CD4-positive, CD25-positive, alpha-beta regulatory T cell (primary cell): Measurements from ENCODE around the gene PARVA. TPM values are rescaled to one million over a fixed set of nuclear protein-coding genes. Genes with fewer than 3 reads are reported as not detected.

ENCODE experiments used
- ATAC-seq, 2 donors: fragments of 150-1000 bp; cut with Tn5 transposase; one replicate each; pipeline ENCODE4 v1.10.0; 2021; ENCODE audit warnings: low read depth in 2 of 2, moderate number of reproducible peaks in 2 of 2, moderate library complexity in 1 of 2
- DNase-seq, 3 donors: peaks; one replicate each; pipeline versions ENCODE4 v3.0.0 to v3.0.0-alpha.2; 2012 to 2022; ENCODE audit warnings: mixed read lengths in 1 of 3
- H3K27ac ChIP-seq: one replicate; pipeline ENCODE4 v1.7.0; 2013; ENCODE audit warnings: mild to moderate bottlenecking, low read length; ENCODE audit not compliant: insufficient read depth, poor library complexity, severe bottlenecking
- H3K27me3 ChIP-seq: one replicate; pipeline ENCODE4 v1.7.0; 2013; ENCODE audit warnings: low read length; ENCODE audit not compliant: control insufficient read depth, insufficient read depth
- H3K36me3 ChIP-seq: one replicate; pipeline ENCODE4 v1.7.0; 2013; ENCODE audit warnings: mild to moderate bottlenecking, low read length, moderate library complexity; ENCODE audit not compliant: control insufficient read depth, insufficient read depth
- H3K4me1 ChIP-seq: 2 replicates; pipeline ENCODE4 v1.7.0; 2013; ENCODE audit warnings: mild to moderate bottlenecking, low read length; ENCODE audit not compliant: insufficient read depth, control insufficient read depth, poor library complexity, severe bottlenecking
- H3K4me3 ChIP-seq: one replicate; pipeline ENCODE4 v1.7.0; 2013; ENCODE audit warnings: low read depth, mild to moderate bottlenecking, low read length, moderate library complexity
- H3K9me3 ChIP-seq, 2 experiments: 1 replicate in 1 of 2; 2 replicates in 1 of 2; pipeline ENCODE4 v1.7.0; 2013; ENCODE audit warnings: low read length in 2 of 2, mild to moderate bottlenecking in 1 of 2, moderate library complexity in 1 of 2; ENCODE audit not compliant: control insufficient read depth in 2 of 2
- H3K27ac Mint-ChIP-seq, 3 donors: one replicate each; pipeline ENCODE4 v1.8.0; 2020 to 2022; ENCODE audit warnings: mild to moderate bottlenecking in 3 of 3, mixed read lengths in 3 of 3, moderate library complexity in 2 of 3
- H3K27me3 Mint-ChIP-seq: one replicate; pipeline ENCODE4 v1.8.0; 2022; ENCODE audit warnings: mild to moderate bottlenecking, mixed read lengths
- H3K36me3 Mint-ChIP-seq: one replicate; pipeline ENCODE4 v1.8.0; 2020; ENCODE audit warnings: mixed read lengths
- H3K4me1 Mint-ChIP-seq, 4 donors: one replicate each; pipeline ENCODE4 v1.8.0; 2020 to 2022; ENCODE audit warnings: mixed read lengths in 4 of 4, mild to moderate bottlenecking in 1 of 4
- H3K4me3 Mint-ChIP-seq, 4 donors: one replicate each; pipeline ENCODE4 v1.8.0; 2020 to 2022; ENCODE audit warnings: mild to moderate bottlenecking in 4 of 4, mixed read lengths in 4 of 4, moderate library complexity in 3 of 4
- H3K9me3 Mint-ChIP-seq, 7 donors: one replicate each; pipeline ENCODE4 v1.8.0; 2020 to 2022; ENCODE audit warnings: mixed read lengths in 7 of 7, mild to moderate bottlenecking in 3 of 7, moderate library complexity in 2 of 7
- polyA plus RNA-seq, 4 donors: library from polyadenylated mRNA; unstranded; fragments of 300-500 nt; fragmentation: Illumina TruSeq; gene quantifications; one replicate each; pipeline ENCODE4 v1.2.3, GENCODE V29; 2021
- total RNA-seq: library from RNA; stranded (reverse); gene quantifications from one replicate; pipeline ENCODE4 v1.2.3, GENCODE V29; 2022

The PARVA gene
- total and polyA plus RNA-seq, 5 donors from 2014 or later = 0.09 to 0.31 (median 0.24) TPM; not detected in 1

GRCh38 chr11:12523180-12523924 is 146.0 kb downstream of the PARVA start:
- Histone ChIP-seq H3K27ac (no peak overlapping the region), H3K27me3 (no peaks in the 10 kb centered on the region), H3K36me3 (no peaks in the 10 kb centered on the region), H3K4me1 (no peaks in the 10 kb centered on the region), H3K9me3 (no peaks in the 10 kb centered on the region), H3K4me3 (no peak overlapping the region)
- Mint-ChIP-seq H3K36me3 (no peaks in the 10 kb centered on the region), H3K4me3 (no peak overlapping the region), H3K27me3 (peaks cover 6% of the 10 kb centered on the region), H3K9me3 (no peaks in the 10 kb centered on the region), H3K27ac (no peak overlapping the region), H3K4me1 (peaks cover 0 to 2% (median 0%) of the 10 kb centered on the region in 4 donors)
- ATAC-seq (no peak), DNase-seq (no peak)

GRCh38 chr11:12524865-12525264 is 147.5 kb downstream of the PARVA start:
- Histone ChIP-seq H3K27me3 (no peaks in the 10 kb centered on the region), H3K9me3 (no peaks in the 10 kb centered on the region), H3K36me3 (no peaks in the 10 kb centered on the region), H3K27ac (no peak overlapping the region), H3K4me3 (no peak overlapping the region), H3K4me1 (no peaks in the 10 kb centered on the region)
- H3K27ac Mint-ChIP-seq = no peak overlapping the region
- ATAC-seq (no peak), DNase-seq (no peak)
- H3K4me3 Mint-ChIP-seq = no peak overlapping the region
- H3K9me3 Mint-ChIP-seq = no peaks in the 10 kb centered on the region
- no peaks in the 10 kb centered on the region for H3K27me3 Mint-ChIP-seq
- H3K4me1 Mint-ChIP-seq = peaks cover 0 to 2% (median 0%) of the 10 kb centered on the region in 4 donors
- H3K36me3 Mint-ChIP-seq = no peaks in the 10 kb centered on the region

- Mint-ChIP-seq H3K9me3 (no peaks in the 10 kb centered on the region), H3K4me3 (no peak overlapping the region), H3K36me3 (no peaks in the 10 kb centered on the region), H3K27me3 (no peaks in the 10 kb centered on the region), H3K27ac (no peak overlapping the region), H3K4me1 (peaks cover 0 to 2% (median 0%) of the 10 kb centered on the region in 4 donors)
- no peak for DNase-seq
- Histone ChIP-seq H3K4me1 (no peaks in the 10 kb centered on the region), H3K36me3 (no peaks in the 10 kb centered on the region), H3K4me3 (no peak overlapping the region), H3K27ac (no peak overlapping the region), H3K27me3 (no peaks in the 10 kb centered on the region), H3K9me3 (no peaks in the 10 kb centered on the region)
- ATAC-seq = no peak
Measured at GRCh38 chr11:12525466-12526055, 148.2 kb downstream of the PARVA start.

- no peak for DNase-seq
- Mint-ChIP-seq H3K27me3 (no peaks in the 10 kb centered on the region), H3K27ac (no peak overlapping the region), H3K4me3 (no peak overlapping the region), H3K4me1 (peaks cover 0 to 2% (median 0%) of the 10 kb centered on the region in 4 donors), H3K9me3 (no peaks in the 10 kb centered on the region), H3K36me3 (no peaks in the 10 kb centered on the region)
- no peaks in the 10 kb centered on the region for H3K36me3 ChIP-seq
- no peak overlapping the region for H3K4me3 ChIP-seq
- H3K27me3 ChIP-seq = no peaks in the 10 kb centered on the region
- no peaks in the 10 kb centered on the region for H3K9me3 ChIP-seq
- H3K27ac ChIP-seq = no peak overlapping the region
- ATAC-seq = no peak
- no peaks in the 10 kb centered on the region for H3K4me1 ChIP-seq
Measured at GRCh38 chr11:12526789-12527188, 149.4 kb downstream of the PARVA start.

GRCh38 chr11:12528487-12528886 is 151.1 kb downstream of the PARVA start:
- Histone ChIP-seq H3K36me3 (no peaks in the 10 kb centered on the region), H3K9me3 (no peaks in the 10 kb centered on the region), H3K27ac (no peak overlapping the region), H3K27me3 (no peaks in the 10 kb centered on the region), H3K4me3 (no peak overlapping the region), H3K4me1 (no peaks in the 10 kb centered on the region)
- Mint-ChIP-seq H3K36me3 (no peaks in the 10 kb centered on the region), H3K4me1 (peaks cover 0 to 2% (median 0%) of the 10 kb centered on the region in 4 donors), H3K9me3 (no peaks in the 10 kb centered on the region), H3K27me3 (no peaks in the 10 kb centered on the region), H3K27ac (no peak overlapping the region), H3K4me3 (no peak overlapping the region)
- DNase-seq (no peak), ATAC-seq (no peak)

GRCh38 chr11:12529041-12529440 is 151.7 kb downstream of the PARVA start:
- Mint-ChIP-seq H3K4me1 (peaks cover 0 to 2% (median 0%) of the 10 kb centered on the region in 4 donors), H3K4me3 (no peak overlapping the region), H3K36me3 (no peaks in the 10 kb centered on the region), H3K27me3 (no peaks in the 10 kb centered on the region), H3K27ac (no peak overlapping the region), H3K9me3 (no peaks in the 10 kb centered on the region)
- no peak for ATAC-seq
- Histone ChIP-seq H3K9me3 (no peaks in the 10 kb centered on the region), H3K4me3 (no peak overlapping the region), H3K27me3 (no peaks in the 10 kb centered on the region), H3K4me1 (no peaks in the 10 kb centered on the region), H3K27ac (no peak overlapping the region), H3K36me3 (no peaks in the 10 kb centered on the region)
- no peak for DNase-seq

- Histone ChIP-seq H3K27ac (no peak overlapping the region), H3K9me3 (no peaks in the 10 kb centered on the region), H3K4me3 (no peak overlapping the region), H3K4me1 (no peaks in the 10 kb centered on the region), H3K27me3 (no peaks in the 10 kb centered on the region), H3K36me3 (no peaks in the 10 kb centered on the region)
- Mint-ChIP-seq H3K27ac (no peak overlapping the region), H3K27me3 (no peaks in the 10 kb centered on the region), H3K36me3 (no peaks in the 10 kb centered on the region), H3K9me3 (no peaks in the 10 kb centered on the region), H3K4me3 (no peak overlapping the region), H3K4me1 (peaks cover 0 to 2% (median 0%) of the 10 kb centered on the region in 4 donors)
- ATAC-seq (no peak), DNase-seq (no peak)
Measured at GRCh38 chr11:12529793-12530192, 152.4 kb downstream of the PARVA start.

GRCh38 chr11:12531020-12531419 is 153.6 kb downstream of the PARVA start:
- H3K36me3 ChIP-seq = no peaks in the 10 kb centered on the region
- no peak overlapping the region for H3K27ac ChIP-seq
- no peaks in the 10 kb centered on the region for H3K27me3 ChIP-seq
- H3K9me3 Mint-ChIP-seq = no peaks in the 10 kb centered on the region
- no peaks in the 10 kb centered on the region for H3K9me3 ChIP-seq
- no peaks in the 10 kb centered on the region for H3K4me1 ChIP-seq
- no peak overlapping the region for H3K27ac Mint-ChIP-seq
- H3K4me3 ChIP-seq = no peak overlapping the region
- no peaks in the 10 kb centered on the region for H3K27me3 Mint-ChIP-seq
- ATAC-seq = no peak
- no peak overlapping the region for H3K4me3 Mint-ChIP-seq
- no peak for DNase-seq
- no peaks in the 10 kb centered on the region for H3K36me3 Mint-ChIP-seq
- peaks cover 0 to 2% (median 0%) of the 10 kb centered on the region in 4 donors for H3K4me1 Mint-ChIP-seq
